GM19452 (cell line): Measurements from ENCODE around the gene GSX2.
"Not testable (repeated sequence)": the region's sequence is repeated elsewhere in the genome, so short reads cannot be mapped to it uniquely, and the experiment has no call there.

ENCODE experiments used
- ATAC-seq: cut with Tn5 transposase; IDR thresholded peaks from one replicate; pipeline ENCODE4 v1.9.1; 2021; ENCODE audit not compliant: unreplicated experiment

Gene GSX2

DNA sequence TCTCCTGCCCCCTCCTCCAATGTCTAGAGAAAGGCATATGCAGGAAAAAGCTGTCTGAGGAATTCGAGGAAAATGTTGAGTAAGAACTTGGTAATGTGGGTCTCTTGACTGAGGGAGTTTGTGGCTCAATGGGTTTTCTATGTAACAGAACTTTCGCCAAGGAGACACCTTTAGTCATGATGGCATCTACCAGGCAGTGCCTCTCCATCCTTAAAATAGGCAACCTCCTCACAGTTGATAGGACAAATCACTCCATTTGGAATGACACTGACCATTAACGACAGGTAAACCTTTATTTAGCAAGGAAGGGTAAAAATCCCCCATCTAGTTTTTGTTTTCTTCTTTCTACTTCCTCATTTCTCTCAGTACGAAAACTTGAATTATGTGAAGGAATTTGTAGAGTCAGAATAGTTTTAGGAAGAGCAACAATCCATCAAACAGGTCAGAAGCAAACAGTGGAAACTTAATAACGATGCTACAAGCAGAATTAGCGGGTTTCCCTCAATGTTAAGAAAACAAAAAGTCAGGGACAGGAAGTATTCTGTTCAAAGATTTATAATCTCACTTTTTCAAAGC is 2.7 kb downstream of the GSX2 start:
- no peak for ATAC-seq

DNA sequence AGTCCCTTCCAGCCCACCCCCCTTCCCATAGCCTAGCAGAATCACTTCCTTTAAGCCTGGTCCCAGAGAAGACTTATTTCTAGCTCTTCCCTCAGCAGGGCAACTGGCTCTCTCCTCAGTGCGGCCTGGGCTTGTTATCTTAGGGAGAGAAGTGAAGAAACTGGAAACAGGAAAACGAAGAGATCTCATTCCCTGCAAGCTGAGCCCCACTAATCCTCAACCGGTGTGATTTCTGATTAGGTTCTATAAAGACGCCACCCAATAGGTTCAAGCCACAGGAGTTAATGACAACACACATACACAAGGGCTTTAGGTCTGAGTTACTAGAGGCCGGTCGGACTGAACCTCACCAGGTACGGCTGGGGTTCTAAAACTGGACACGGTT is 3.2 kb downstream of the GSX2 start:
- ATAC-seq: no peak

DNA sequence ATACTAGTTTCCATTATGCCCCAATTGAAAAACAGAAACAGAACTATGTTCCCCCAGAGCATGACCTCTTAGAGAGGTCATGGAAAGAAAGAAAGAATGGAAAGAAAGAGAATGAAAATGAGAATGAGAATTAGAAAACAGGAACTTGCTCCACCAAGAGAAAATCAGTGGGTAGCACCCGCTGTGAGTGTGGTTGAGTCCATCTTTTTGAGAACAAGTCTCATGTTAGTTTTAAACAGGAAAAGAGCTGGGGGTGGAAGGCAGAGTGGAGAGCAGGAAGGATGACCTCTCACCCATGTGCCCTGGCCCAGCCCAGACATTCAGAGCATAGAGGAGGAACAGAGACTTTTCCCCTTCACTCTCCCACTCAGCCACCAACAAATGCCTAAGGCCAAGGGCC is 4.9 kb downstream of the GSX2 start:
- ATAC-seq: no peak

DNA sequence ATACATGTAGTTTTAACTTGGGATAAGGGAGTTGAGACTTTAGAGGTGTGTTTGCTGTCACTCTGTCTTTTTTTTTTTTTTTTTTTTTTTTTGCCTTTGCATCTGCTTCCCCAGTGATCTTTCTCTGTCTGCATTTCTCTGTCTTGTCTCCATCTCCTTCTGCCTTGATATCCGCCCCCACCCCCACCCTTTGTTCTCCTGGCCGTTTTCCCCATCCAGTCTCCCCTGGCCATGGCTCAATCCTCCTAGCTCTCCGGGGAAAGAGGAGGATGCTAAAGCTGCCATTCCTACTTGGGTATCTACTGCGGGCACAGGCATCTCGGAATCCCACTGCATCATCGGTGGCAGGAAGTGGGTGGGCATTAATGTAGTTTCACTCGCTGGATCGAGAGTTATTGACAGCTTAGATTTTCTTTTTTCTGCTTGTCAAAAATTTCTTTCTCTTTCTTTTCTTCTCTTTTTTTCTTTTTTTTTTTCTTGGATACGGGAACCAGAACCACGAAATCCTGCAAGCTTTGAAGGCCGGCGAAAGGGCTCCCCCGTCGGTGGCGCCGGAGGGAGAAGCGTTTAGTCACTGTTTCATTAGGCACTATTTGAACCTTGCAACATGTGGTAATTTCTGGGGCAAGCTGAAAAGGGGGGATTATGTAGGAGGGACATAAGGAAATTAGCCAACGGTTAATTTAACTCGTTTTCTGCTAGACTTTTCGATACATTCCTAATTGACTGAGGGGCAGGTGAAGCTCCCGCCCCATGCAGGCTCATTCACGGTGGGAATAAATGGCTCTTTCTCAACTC is 8.2 kb downstream of the GSX2 start:
- no peak for ATAC-seq

DNA sequence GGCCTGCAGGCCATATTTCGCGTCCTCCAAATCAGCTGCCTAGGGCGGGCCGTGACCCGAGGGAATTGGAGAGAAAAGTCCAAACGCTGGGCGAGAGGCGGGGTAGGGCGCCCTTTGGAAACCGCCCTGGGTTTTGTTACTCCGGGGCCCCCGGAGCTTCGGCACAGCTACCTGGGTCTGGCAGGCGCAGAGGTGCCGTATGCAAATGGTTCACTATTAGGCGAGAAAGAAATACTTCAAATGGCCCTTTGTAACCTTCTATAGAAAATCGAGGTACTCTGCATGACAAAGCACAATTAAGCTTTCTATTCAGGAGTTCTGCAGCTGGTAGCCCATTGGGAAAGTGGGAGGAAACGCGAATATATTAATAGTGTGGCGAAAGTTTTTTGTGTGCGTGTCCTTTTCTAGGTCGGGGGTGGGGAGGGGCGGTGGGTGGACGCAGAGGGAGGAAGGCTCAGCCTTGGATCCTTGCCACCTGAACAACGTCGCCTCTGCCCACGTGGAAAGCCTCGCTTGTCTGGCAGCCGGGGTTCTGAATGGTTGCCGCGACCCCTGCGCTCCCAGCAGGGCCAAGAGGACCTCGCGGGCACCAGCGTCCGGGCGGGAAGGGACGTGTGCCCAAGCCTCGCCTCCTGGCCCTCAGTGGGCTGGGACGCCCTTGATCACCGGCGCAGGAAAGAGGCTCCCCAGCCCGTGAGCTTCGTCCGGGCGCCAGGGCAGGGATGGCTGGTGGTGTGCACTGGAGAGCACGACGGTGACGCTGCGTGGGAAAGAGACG is 9.5 kb downstream of the GSX2 start:
- ATAC-seq: no peak

DNA sequence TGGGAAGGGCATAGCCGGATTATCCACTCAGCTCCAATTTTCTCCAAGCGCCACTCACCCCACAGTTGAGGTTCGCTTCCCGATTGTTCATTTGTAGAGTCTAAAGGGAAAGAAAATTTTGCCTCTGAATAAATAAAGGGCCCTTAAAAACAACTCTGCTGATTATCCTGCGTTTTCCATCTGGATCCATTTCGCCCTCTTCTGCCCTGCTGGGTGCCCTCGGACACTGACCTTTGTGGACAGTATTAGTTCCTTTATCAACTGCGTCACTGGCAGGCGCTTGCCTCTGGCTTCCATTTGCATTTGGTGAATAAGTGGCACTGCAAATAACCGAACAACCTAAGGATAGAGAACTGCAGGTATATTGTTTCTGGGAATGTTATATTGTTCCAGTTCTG is 10.1 kb downstream of the GSX2 start:
- ATAC-seq: no peak

DNA sequence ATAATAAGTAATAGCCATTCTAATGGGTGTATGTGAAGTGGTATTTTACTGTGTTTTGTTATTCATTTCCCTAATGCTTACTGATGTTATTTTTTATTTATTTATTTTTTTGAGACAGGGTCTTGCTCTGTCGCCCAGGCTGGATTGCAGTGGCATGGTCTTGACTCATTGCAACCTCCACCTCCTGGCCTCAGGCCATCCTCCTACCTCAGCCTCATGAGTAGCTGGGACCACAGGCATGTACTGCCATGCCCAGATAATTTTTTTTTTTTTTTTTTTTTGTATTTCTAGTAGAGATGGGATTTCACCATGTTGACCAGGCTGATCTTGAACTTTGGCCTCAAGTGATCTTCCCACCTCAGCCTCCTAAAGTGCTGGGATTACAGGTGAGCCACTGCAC is 13.2 kb downstream of the GSX2 start:
- not testable (repeated sequence) for ATAC-seq

DNA sequence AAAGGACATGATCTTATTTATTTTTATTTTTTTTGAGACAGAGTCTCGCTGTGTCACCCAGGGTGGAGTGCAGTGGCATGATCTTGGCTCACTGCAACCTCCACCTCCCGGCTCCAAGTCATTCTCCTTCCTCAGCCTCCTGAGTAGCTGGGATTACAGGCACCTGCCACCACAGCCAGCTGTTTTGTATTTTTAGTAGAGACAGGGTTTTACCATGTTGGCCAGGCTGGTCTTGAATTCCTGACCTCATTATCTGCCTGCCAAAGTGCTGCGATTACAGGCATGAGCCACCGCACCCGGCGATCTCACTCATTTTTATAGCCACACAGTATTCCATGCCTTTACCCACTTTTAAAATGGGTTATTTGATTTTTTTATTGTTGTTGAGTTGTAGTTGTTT is 16.3 kb downstream of the GSX2 start:
- ATAC-seq: not testable (repeated sequence)

DNA sequence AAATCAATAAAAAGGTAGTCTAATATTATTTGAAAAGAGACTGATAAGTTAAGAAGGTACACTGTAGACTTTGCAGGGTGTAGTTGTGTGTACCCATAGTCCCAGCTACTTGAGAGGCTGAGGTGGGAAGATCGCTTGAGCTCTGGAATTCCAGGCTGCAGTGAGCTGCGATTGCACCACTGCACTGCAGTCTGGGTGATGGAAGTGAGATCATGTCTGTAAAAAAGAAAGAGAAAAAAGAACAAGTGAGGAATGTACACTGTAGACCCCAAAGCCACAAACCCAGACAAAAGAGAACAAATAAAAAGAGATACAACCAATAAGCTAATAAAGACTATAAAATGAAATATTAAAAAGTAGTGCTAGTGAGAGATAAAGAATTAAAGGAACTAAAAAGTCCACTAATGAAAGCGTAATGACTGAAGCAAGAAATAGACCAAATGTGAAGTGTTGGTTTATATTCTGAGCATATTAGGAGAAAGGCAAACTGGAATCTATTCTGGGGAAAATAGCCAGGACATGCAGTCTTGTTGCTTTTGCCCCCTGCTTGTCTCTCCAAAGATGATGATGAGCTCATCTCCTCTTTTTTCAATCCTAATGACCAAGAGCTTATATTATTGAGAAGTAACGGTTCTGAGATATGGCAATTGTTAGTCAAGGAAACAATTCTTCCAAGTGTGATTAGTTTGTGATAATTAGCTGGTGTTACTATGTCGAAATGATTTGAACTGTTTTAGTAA is 19.1 kb downstream of the GSX2 start:
- ATAC-seq: no peak

DNA sequence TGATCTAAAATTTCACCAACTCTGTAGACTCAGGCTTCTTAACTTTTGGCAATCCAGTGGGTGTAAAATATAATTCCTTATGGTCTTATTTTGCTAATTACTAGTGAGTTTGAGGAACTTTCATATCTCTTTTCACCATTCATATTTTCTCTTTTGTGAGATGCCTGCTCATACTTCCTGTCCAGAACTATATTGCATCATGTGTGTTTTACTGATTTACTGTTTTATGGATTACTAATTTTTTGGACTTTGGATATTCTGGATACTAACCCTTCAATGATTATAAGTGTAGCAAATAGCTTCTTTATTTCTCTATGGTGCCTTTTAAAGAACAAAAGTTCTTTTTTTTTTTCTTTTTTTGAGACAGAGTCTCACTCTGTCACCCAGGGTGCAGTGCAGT is 20.6 kb downstream of the GSX2 start:
- no peak for ATAC-seq

DNA sequence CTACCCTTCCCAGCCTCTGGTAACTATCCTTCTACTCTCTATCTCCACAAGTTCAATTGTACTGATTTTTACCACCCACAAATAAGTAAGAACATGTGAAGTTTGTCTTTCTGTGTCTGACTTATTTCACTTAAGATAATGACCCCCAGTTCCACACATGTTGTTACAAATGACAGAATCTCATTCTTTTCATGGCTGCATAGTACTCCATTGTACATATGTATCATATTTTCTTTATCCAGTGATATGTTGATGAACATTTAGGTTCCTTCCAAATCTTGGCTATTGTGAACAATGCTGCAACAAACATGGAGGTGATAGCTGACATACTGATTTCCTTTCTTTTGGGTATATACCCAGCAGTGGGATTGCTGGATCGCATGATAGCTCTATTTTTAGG is 27.7 kb downstream of the GSX2 start:
- no peak for ATAC-seq

DNA sequence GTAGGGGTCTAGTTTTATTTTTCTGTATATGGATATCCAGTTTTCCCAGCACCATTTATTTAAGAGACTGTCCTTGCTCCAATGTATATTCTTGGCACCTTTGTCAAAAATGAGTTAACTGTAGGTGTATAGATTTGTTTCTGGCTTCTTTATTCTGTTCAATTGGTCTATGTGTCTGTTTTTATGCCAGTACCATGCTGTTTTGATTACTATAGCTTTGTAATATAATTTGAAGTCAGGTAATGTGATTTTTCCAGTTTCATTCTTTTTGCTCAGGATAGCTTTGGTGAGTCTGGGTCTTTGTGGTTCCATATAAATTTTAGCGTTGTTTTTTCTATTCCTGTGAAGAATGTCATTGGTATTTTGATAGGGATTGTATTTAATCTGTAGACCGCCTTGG is 28.7 kb downstream of the GSX2 start:
- not testable (repeated sequence) for ATAC-seq

DNA sequence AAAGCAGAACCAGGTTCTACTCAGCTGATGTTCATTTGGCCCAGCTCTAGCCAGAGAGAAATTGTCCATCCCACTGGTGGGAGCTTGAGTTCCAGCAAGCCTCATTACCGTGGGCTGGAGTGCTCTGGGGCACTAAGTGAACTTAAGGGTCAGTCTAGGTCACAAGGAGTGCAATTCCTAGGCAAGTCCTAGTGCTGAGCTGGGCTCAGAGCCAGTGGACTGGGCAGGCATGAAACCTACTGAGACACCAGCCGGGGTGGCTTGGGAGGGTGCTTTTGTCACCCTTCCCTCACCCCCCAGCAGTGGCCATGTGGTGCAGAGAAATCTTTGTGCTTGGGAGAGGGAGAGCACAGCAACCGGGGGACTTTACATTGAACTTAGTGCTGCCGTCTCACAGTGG is 39.4 kb downstream of the GSX2 start:
- ATAC-seq: no peak

DNA sequence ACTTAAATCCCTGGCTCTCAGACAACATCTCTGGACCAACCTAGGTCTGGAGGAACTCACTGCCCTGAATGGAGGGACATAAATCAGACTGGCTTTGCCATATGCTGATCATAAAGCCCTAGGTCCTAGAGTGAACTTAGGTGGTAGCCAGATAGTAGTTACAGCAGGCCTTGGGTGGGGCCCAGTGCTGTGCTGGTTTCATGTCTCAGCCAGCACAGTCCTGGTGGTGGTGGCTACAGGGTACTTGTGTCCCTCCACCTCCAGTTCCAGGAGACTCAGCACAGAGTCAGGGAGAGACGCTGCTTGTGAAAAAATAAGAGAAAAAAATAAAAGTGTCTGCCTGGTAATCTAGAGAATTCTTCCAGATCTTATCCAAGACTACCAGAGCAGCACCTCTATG is 40.3 kb downstream of the GSX2 start:
- no peak for ATAC-seq

DNA sequence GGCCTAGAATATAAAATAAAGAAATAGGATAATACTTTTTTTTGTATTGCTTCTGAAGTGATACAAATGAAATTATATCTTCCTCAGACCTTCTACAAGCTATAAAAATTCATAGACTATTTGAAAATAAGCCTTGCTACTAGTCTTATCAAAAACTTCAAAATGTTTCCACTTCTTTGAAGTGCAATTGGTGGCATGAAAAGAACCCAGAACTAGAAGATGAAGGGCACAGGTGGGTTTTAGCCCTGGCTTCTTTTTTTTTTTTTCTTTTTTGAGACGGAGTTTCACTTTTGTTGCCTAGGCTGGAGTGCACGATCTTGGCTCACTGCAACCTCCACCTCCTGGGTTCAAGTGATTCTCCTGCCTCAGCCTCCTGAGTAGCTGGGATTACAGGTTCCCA is 44.2 kb downstream of the GSX2 start:
- no peak for ATAC-seq

DNA sequence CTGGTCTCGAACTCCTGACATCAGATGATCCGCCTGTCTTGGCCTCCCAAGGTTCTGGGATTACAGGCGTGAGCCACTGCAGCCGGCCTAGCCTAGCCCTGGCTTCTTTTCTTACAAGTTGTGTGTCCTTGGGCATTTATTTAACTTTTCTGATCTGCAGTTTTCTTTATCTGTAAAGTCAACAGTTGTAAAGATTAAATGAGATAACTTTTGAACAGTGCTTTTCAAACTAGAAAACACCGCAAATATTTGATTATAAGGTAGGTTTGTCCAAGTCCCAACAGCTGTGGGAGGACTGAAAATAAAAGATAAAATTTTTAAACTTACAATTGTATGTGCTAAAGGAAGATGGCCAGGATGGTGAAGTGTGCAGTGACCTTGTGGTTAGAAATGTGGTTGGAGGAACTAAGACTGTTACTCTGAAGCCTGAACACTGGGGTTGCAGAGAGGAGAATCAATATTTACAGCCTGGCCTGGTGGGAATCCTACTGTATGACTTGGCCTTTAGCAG is 44.8 kb downstream of the GSX2 start:
- ATAC-seq: no peak

DNA sequence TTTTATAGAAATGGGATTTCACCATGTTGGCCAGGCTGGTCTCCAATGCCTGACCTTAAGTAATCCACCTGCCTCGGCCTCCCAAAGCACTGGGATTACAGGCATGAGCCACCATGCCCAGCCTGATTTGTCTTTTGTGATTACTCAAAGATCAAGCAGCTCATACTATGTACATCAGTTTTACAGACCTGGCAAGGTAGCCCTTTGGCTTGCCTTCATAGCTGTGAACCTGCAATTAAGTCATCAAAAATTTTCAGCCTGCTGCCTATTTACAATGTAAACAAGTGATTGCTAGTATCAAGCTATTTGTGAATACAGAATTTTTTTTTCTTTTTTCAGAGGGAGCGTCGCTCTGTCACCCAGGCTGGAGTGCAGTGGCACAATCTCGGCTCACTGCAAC is 46.2 kb downstream of the GSX2 start:
- no peak for ATAC-seq

DNA sequence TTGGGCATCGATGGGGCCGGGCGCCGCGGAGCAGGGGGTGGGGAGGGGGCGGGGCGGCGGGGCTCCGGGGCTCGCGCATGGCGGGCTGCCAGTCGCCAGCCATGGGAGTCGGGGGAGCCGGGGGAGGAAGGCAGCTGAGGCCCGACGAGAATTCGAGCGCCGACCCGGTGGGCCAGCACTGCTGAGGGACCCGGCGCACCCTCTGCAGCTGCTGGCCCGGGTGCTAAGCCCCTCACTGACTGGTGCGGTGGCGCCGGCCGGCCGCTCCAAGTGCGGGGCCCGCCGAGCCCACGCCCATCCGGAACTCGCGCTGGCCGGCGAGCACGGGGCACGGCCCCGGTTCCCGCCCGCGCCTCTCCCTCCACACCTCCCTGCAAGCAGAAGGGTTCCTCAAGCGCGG is 49.4 kb downstream of the GSX2 start:
- no peak for ATAC-seq
